Stimulated activated CD4-positive, alpha-beta T cell treated with anti-CD3 and anti-CD28 coated beads, Interleukin-2, amount 100 ng/mL, for 4 hours (primary cell): ENCODE results near the gene TTC27.

Experiments
- DNase-seq: peaks from one replicate; pipeline ENCODE4 v3.0.0-alpha.2; 2020; ENCODE audit warnings: low read depth

TTC27 gene

DNA sequence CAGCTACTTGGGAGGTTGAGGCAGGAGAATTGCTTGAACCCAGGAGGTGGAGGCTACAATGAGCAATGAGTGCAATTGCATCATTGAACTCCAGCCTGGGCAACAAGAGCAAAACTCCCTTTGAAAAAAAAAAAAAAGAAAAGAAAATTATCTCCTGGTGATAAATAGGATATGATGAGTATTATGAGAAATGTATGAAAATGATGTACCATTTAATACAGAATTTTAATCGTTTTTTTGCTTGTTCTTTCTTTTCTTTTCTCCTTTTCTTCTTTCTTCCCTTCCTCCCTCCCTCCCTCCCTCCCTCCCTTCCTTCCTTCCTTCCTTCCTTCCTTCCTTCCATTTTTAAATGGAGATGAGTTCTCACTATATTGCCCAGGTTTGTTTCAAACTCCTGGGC is 40.4 kb downstream of the TTC27 start:
- no peak for DNase-seq

DNA sequence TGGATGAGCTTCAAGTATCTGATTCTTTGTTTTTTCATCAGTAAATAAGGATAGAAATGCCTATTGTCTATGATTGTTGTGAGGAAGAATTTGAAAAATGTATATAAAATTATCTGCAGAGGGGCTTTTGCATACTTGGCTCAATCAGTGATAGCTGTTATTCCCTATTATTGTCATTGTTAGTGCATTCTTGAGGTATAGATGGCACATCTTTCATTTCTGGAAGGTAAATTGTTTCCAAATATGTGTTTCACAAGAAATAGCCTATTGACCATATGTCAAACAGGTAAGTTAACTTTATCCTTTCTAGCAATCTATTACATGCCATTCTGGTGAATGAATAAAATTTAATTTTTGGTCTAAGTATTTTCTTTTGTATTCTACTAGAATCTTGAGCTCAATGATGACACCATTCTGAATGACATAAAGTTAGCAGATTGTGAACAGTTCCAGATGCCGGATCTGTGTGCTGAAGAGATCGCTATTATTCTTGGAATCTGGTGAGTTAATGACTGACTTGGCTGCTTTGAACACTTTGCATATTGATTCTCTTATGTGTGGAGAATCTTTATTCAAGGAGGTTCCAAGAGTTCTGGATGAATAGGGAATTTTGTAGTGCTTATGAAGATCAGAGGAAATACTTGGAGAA is 44.2 kb downstream of the TTC27 start:
- DNase-seq, result no peak

DNA sequence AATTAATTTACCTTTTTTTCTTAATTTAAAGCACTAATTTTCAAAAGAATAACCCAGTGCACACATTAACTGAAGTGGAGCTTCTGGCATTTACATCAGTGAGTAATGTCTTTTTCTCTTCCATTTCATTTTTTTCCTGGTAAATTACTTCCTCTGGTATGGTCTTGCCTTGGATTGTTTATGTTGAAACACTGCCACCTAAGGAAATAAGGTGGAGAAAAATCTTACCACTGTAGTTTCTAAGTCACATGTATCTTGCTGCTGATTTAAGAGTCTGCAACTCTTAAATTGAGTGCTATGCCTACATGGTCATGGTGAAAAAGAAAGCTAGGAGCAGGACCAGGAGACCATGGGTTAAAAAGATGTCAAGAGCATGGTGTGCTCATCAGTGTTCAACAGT is 51.0 kb downstream of the TTC27 start:
- DNase-seq, result no peak

DNA sequence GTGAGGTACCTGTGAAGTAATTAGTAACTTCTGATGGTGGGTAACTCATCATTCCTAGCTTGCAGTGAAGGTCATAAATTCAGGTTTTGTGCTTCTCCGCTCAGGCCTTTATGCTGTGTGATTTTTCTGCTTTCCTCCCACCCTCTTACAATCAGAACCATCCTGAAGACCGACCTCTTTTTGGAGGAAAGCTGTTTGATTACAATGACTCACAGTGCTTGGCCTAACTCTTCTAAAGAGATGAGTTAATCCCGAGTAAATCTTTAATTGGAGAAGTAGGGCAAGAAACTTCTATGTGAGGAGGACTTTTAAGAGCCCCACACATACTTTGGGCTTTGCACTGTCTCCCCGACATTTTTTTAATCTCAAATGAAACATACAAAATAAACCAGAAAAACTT is 53.1 kb downstream of the TTC27 start:
- no peak for DNase-seq

DNA sequence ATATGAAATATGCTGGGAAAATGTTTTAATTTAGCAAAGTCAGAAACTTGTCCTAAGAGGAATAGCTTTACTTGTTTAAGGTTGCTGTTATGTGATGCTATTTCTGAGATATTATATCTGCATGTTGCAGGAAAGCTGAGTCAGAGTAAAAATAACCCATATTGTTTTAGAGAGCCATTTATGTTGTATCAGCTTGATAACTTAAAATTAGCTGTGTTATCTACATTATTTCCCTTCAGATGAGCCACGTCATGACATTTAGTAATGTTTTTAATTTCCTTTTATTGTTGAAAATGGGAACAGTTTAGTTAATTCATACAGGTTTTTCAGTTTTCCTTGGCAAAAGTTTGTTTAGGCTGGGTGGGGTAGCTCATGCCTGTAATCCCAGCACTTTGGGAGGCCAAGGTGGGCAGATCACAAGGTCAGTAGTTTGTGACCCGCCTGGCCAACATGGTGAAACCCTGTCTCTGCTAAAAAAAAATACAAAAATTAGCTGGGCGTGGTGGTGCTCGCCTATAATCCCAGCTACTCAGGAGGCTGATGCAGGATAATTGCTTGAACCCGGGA is 55.8 kb downstream of the TTC27 start:
- DNase-seq, result no peak

DNA sequence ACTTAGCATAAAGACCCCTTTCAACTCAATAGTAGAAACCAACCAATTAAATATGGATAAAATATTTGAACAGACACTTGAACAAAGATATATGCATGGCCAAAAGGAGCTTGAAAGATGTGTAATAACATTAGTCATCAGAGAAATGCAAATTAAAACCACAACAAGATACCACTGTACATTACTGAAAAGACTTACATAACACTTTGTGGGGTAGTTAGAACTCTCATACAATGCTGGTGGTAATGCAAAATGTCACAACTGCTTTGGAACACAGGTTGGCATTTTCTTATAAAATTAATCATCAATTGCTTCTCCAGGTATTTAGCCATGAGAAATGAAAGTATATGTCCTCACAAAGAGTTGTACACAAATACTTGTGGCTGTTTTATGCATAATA is 60.7 kb downstream of the TTC27 start:
- DNase-seq, result no peak

DNA sequence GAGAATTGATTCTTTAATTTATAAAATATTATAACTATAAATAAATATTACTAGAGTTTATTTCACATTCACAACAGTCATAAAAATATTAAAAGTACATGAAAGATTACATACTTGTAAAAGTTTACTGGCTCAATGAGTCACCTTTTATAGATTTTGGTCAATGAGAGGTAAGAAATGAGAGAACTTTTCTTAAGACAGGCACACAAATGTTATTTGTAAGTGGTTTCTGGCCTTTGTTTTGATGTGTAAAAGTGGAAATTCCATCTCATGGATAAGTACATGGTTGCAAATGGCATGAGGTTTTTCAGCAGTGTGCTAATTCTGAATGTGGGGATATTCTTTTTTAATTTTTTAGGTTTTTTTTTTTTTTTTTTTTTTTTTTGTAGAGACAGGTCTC is 63.8 kb downstream of the TTC27 start:
- DNase-seq, result no peak

DNA sequence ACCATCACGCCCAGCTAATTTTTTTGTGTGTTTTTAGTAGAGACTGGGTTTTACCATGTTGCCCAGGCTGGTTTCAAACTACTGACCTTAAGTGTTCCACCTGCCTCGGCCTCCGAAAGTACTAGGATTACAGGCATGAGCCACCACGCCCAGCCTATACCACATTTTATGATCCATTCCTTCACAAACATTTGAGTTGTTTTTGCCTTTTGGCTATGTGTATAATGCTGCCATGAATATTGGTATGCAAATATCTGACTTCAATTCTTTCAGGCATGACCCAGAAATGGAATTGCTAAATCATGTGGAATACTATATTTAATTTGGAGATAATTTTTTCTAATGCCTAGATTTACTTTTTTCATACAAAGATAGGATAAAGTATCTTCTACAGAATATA is 68.6 kb downstream of the TTC27 start:
- DNase-seq, result no peak

DNA sequence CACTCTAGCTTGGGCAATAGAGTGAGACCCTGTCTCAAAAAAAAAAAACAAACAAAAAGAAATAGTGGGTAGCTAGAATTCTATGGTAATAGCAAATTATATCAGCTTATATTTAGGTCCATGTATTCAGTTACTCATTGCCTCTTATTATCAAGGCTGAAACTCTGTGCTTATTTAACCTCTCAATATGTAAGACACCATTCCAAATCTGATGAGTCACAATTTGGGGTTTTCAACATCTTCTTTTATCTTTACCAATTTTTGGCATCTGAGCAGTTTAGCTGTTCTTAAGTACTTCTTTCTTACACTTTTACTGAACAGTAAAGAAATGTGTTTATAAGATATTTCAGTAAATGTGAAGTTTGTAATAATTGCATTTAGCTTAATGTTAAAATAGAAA is 69.3 kb downstream of the TTC27 start:
- no peak for DNase-seq

DNA sequence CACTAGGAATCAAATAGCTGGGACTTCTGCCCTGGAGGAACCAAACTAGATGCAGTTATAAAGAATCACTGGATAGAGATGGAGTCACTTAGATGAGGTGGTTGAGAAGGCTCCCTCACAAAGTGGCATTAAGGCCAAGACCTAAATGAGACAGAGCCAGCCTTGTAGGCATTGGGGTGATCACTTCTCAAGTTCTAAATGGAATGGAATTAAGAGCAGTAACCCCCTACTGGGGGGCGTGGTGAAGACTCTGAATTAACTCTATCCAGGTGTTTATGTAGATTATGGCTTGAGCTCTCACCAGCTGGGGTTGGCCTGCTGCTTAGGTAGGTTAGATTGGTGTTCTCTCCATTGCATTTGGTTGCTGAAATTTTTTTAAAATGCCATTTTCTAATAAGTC is 71.3 kb downstream of the TTC27 start:
- DNase-seq, result no peak

DNA sequence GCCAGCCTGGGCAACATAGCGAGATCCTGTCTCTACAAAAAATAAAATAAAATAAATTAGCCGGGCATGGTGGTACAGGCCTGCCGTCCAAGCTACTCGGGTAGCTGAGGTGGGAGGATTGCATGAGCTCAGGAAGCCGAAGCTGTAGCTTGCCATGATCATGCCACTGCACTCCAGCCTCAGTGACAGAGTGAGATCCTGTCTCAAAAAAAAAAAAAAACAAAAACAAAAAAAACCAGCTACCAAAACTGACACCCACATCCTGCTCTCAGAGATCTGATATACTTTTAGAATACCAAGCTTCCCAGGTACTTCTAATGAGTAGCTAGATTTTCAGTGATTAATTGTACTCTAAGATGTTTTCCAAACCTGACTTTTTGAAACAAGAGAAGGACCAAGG is 74.0 kb downstream of the TTC27 start:
- no peak for DNase-seq

DNA sequence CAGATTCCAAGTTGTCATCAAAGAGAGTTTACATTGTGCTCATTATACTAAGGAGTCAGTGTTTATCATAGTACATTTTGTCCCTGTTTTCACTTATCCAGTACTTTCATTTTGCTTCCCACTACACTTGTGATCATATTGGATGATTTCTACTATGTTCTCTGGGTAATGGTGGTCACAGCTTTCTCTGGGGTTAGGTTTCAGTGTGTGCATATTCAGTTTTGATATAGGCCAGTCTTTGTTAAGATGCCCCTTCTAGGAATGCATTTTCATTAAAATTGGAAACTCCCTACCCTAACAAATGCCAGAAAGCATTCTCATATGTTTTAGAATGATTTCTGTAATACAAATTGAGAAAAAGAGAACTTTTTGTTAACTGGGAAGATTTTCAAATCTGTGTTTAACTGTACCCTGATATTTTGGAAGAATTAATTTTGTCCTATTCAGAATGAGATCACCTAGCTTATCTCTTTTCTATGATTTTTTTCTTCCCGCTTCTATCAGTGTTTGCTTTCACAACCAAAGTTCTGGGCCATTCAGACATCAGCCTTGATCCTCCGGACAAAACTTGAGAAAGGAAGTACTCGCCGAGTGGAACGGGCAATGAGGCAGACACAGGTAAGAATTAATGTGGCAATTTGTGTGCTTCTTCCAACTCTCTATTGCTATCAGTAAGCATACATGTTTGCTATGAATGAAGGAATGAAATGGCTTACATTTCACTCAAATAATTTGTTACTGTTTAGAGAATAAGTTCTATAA is 74.6 kb downstream of the TTC27 start:
- no peak for DNase-seq

DNA sequence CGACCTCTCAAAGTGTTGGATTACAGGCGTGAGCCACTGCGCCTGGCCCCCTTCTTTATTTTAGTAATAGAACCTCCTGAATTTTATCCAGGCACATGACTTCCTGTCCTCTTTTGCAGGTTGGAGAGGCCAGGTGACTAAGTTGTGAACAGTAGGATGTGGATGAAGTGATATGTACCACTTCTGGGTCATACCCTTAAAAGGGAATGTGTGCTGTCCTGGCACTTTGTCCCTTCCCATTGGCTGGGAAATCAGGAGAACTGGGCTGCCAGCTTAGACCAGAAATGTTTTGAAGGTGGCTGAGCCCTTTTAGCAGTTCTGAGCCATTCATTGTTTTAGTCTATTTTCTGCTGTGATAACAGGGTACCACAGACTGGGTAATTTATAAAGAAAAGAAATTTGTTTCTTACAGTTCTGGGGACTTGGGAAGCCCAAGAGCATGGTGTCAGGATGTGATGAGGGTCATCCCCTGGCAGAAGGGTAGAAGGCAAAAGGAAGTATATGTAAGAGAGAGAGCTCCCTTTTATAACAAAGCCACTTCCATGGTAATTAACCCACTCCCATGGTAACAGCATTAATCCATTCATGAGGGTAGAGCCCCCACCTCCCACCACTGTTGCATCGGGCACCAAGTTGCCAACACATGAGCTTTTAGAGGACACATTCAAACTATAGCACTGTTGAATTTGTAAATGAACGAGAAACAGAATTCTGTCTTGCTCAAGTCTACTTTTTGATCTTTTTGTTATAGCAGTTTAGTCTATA is 79.1 kb downstream of the TTC27 start:
- DNase-seq, result no peak

DNA sequence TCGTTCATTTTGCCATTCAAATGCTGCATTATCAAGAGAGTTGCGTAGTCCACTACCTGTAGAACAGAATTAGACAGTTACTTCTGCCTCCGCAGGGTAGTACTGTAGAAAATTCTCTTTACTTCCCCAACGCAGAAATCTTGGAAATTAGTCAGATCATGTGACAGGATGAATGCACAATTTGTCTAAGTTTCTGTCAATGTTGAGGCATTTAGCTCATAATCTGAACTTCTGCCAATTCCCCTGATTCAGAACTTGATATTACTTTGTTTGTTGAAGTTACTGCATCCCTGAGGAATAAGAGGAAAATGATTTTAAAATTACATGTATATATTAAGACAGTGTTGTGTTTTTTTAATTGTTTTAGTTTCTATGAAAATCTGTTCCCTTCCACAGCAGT is 83.4 kb downstream of the TTC27 start:
- no peak for DNase-seq

DNA sequence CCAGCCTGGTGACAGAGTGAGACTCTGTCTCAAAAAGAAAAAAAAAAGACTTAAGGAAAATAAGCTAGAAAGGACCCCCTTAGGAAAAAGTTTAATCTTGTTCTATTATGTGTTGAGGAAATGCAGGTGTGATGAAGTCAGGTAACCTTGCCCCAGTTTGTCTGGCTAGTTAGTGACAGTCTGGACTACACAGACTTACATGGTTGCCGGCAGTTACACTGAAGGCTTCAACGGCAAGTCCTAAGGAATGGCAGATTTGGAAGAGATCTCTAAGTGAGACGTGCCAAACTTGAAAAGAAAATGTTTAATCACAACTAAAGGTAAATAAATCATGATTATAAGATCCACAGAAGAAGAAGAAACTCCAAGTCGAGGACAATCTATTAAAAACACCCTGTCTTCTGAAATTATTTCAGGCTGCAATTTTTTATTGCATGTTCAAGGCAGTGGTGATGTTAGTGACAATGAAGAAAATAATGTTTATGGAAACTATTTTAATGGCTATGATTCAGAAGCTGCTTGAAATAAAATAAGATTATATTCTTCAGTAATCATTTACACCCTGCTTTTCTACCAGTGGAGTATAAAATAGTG is 84.2 kb downstream of the TTC27 start:
- DNase-seq, result no peak

DNA sequence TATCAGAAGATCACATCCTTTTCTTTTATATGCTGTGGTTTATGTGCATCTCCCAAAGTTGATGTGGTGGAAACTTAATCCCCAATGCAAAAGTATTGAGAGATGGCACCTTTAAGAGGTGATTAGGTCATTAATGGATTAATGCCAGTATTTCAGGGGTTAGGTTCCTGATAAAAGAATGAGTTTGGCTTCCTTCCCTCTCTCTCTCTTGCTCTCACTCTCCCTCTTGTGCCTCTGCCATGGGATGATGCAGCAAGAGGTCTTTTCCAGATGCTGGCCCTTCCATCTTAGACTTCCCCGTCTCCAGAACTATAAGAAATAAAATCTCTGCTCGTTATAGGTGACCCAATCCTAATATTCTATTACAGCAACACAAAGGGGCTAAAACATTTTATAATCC is 85.0 kb downstream of the TTC27 start:
- DNase-seq, result no peak

DNA sequence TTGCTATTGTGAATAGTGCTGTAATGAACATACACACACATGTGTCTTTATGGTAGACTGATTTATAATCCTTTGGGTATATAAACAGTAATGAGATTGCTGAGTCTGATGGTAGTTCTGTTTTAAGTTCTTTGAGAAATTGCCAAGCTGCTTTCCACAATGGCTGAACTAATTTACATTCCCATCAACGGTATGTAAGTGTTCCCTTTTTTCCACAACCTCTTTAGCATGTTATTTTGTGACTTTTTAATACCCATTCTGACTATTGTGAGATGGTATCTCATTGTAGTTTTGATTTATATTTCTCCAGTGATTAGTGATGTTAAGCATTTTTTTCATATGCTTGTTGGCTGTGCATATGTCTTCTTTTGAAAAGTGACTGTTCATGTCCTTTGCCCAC is 86.7 kb downstream of the TTC27 start:
- no peak for DNase-seq

DNA sequence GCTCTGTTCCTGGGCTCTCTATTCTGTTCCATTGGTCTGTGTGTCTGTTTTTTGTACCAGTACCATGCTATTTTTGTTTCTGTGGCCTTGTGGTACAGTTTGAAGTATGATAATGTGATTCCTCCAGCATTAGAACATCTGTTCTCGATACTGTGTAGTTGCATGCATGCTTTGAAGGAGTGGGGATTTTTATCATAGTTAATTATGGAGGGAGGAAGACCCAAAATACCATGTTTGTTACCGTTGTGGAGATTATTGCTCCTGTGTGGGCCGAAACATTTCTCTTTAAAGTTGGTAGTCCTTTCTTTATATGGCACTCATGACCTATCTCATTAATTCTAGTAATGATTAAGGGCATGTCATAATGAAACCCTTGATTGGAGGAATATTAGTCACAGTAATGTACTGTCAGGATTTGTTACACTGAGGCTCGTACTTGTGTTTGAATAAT is 87.6 kb downstream of the TTC27 start:
- no peak for DNase-seq

DNA sequence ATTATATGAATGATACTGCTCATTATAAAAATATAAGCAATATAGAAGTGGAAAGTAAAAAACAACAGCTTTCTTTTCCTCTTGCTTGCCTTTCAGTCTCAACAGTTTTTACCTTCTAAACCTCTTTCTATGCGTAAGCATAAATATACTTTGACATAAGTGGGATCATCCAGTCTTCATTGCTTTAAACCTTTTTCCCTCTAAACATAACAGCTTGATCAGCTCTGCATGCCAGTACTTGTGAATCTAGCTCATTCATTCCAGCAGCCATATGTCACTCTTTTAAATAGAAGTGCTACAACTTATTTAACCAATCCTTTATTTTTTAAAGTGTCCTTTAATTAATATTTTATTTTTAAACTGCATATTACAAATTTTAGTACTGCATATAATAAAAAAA is 88.1 kb downstream of the TTC27 start:
- no peak for DNase-seq

DNA sequence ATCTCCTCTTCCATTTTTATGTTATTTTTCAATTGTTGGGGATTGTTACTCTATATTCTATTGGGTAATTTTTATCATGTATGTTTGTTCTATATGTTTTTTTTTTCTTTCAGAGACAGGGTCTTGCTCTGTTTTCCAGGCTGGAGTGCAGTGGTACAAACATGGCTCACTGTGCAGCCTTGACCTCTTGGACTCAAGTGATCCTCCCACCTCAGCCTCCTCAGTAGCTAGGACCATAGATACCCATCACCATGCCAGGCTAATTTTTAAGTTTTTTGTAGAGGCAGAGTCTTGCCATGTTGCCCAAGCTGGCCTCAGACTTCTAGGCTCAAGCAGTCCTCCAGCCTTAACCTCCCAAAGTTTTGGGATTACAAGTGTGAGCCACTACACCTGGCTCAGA is 88.7 kb downstream of the TTC27 start:
- DNase-seq, result no peak

DNA sequence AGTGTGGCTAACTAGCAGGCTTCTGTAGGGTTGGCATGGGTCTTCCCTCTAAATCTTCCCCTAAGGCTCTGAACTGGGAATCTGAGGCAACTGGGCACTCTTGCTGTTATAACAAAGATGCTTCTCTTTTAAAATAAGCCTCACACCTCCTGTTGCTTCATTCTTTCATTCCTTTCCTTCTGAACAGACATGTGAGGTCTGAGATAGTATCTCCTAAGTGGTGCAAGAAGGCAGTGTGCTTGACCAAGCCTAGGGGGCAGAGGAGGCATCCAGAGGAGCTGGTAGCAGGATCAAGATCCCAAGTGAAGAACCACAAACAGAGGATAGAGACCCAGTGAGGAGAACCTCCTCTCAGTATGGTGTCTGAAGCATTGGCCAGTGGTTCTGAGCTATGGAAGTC is 90.9 kb downstream of the TTC27 start:
- DNase-seq, result no peak

DNA sequence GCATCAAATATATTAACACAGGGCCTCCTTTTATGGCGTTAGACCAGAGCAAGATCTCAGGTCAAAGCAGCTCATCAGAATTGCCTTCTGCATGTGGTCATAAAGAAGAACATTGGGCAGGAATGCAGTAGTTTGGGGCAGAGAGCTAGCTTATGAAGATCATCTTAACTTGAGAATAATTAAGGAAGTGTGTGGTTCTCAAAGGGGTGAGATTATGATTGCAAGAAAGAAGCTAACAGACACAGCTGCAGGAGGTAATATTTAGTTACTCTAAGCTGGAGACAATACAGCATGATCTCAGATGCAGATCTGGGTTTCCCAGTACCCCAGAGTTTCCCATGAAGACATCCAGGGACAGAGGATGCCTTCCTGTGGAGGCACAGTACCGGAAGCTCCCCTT is 91.6 kb downstream of the TTC27 start:
- DNase-seq, result no peak
